CD4-positive, CD25-positive, alpha-beta regulatory T cell (primary cell): Measurements from ENCODE around the gene TMEM217. TPM values are rescaled to one million over a fixed set of nuclear protein-coding genes. Genes with fewer than 3 reads are reported as not detected.

Experiments
- ATAC-seq, 2 donors: fragments of 150-1000 bp; cut with Tn5 transposase; one replicate each; pipeline ENCODE4 v1.10.0; 2021; ENCODE audit warnings: low read depth in 2 of 2, moderate number of reproducible peaks in 2 of 2, moderate library complexity in 1 of 2
- DNase-seq, 3 donors: peaks; one replicate each; pipeline versions ENCODE4 v3.0.0 to v3.0.0-alpha.2; 2012 to 2022; ENCODE audit warnings: mixed read lengths in 1 of 3
- H3K27ac ChIP-seq: one replicate; pipeline ENCODE4 v1.7.0; 2013; ENCODE audit warnings: mild to moderate bottlenecking, low read length; ENCODE audit not compliant: insufficient read depth, poor library complexity, severe bottlenecking
- H3K27me3 ChIP-seq: one replicate; pipeline ENCODE4 v1.7.0; 2013; ENCODE audit warnings: low read length; ENCODE audit not compliant: control insufficient read depth, insufficient read depth
- H3K36me3 ChIP-seq: one replicate; pipeline ENCODE4 v1.7.0; 2013; ENCODE audit warnings: mild to moderate bottlenecking, low read length, moderate library complexity; ENCODE audit not compliant: control insufficient read depth, insufficient read depth
- H3K4me1 ChIP-seq: 2 replicates; pipeline ENCODE4 v1.7.0; 2013; ENCODE audit warnings: mild to moderate bottlenecking, low read length; ENCODE audit not compliant: insufficient read depth, control insufficient read depth, poor library complexity, severe bottlenecking
- H3K4me3 ChIP-seq: one replicate; pipeline ENCODE4 v1.7.0; 2013; ENCODE audit warnings: low read depth, mild to moderate bottlenecking, low read length, moderate library complexity
- H3K9me3 ChIP-seq, 2 experiments: 1 replicate in 1 of 2; 2 replicates in 1 of 2; pipeline ENCODE4 v1.7.0; 2013; ENCODE audit warnings: low read length in 2 of 2, mild to moderate bottlenecking in 1 of 2, moderate library complexity in 1 of 2; ENCODE audit not compliant: control insufficient read depth in 2 of 2
- H3K27ac Mint-ChIP-seq, 3 donors: one replicate each; pipeline ENCODE4 v1.8.0; 2020 to 2022; ENCODE audit warnings: mild to moderate bottlenecking in 3 of 3, mixed read lengths in 3 of 3, moderate library complexity in 2 of 3
- H3K27me3 Mint-ChIP-seq: one replicate; pipeline ENCODE4 v1.8.0; 2022; ENCODE audit warnings: mild to moderate bottlenecking, mixed read lengths
- H3K36me3 Mint-ChIP-seq: one replicate; pipeline ENCODE4 v1.8.0; 2020; ENCODE audit warnings: mixed read lengths
- H3K4me1 Mint-ChIP-seq, 4 donors: one replicate each; pipeline ENCODE4 v1.8.0; 2020 to 2022; ENCODE audit warnings: mixed read lengths in 4 of 4, mild to moderate bottlenecking in 1 of 4
- H3K4me3 Mint-ChIP-seq, 4 donors: one replicate each; pipeline ENCODE4 v1.8.0; 2020 to 2022; ENCODE audit warnings: mild to moderate bottlenecking in 4 of 4, mixed read lengths in 4 of 4, moderate library complexity in 3 of 4
- H3K9me3 Mint-ChIP-seq, 7 donors: one replicate each; pipeline ENCODE4 v1.8.0; 2020 to 2022; ENCODE audit warnings: mixed read lengths in 7 of 7, mild to moderate bottlenecking in 3 of 7, moderate library complexity in 2 of 7
- polyA plus RNA-seq, 4 donors: library from polyadenylated mRNA; unstranded; fragments of 300-500 nt; fragmentation: Illumina TruSeq; gene quantifications; one replicate each; pipeline ENCODE4 v1.2.3, GENCODE V29; 2021
- total RNA-seq: library from RNA; stranded (reverse); gene quantifications from one replicate; pipeline ENCODE4 v1.2.3, GENCODE V29; 2022

TMEM217 gene
- total and polyA plus RNA-seq, 5 donors from 2014 or later, result 0.38 to 1.4 (median 0.79) TPM

DNA sequence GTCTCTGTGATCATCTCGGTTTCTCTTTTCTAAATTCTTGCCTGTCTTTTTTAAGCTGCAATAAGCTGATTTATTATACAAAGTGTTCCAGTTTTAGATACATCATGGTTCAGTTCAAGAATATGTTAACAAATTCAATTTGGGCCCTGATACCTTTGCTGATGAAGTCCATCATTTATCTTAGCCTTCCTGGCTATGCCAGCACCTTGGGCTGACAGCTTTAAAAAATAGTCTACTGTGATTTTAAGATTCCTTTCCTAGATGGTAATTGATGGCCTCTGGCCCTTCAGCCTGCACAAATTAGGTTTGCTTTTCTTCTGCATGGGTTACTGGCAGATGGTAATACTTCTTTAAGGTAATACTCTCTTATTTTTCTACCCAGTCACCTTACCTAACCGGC lies 7.1 kb upstream of the TMEM217 start:
- ATAC-seq, result no peak
- Mint-ChIP-seq H3K27ac (peak overlapping the region in 2 of 3 donors; percentile 1 to 68), H3K4me3 (no peak overlapping the region)

DNA sequence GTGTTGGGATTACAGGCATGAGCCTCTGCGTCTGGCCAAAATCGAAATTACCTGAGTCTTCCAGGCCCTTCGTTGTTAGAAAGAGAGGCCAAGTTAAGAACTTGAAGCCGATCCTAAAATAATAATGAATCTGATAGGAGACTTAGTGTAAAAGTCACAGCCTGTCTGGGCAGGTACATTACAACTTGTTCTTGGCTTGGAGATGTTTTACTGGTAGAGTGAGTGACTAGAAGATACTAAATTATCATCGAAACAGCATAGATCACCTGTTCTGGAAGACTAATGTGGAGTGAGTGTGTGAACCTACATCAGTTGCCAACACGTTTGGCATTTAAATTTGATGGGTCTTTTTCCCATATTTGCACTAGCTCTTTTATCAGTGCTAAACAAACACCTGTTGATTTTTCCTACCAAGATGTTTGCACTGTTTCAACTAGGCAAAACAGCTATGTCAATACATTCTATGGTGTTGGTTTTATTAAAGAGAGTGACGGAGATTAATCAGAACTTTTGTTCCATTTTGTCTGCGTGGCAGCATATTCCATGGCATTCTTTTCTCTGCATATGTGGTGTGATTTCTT lies 4.6 kb upstream of the TMEM217 start:
- Histone ChIP-seq H3K27ac (no peak overlapping the region), H3K27me3 (no peaks in the 10 kb centered on the region), H3K9me3 (no peaks in the 10 kb centered on the region), H3K4me3 (no peak overlapping the region), H3K4me1 (peaks cover 33% of the 10 kb centered on the region), H3K36me3 (no peaks in the 10 kb centered on the region)
- no peaks in the 10 kb centered on the region for H3K27me3 Mint-ChIP-seq
- peaks cover 40 to 79% (median 59%) of the 10 kb centered on the region in 4 donors for H3K4me1 Mint-ChIP-seq
- H3K36me3 Mint-ChIP-seq, result no peaks in the 10 kb centered on the region
- ATAC-seq (no peak), DNase-seq (no peak)
- no peaks in the 10 kb centered on the region for H3K9me3 Mint-ChIP-seq
- peak overlapping the region in 1 of 4 donors; percentile 30 for H3K4me3 Mint-ChIP-seq
- peak overlapping the region in 1 of 3 donors; percentile 38 for H3K27ac Mint-ChIP-seq

More for the DNA sequence above, 7.1 kb upstream of the TMEM217 start:
- Histone ChIP-seq H3K9me3 (no peaks in the 10 kb centered on the region), H3K36me3 (peaks cover 9% of the 10 kb centered on the region), H3K27me3 (no peaks in the 10 kb centered on the region), H3K4me1 (peaks cover 12% of the 10 kb centered on the region), H3K27ac (no peak overlapping the region), H3K4me3 (no peak overlapping the region)
- Mint-ChIP-seq H3K4me1 (peaks cover 32 to 61% (median 50%) of the 10 kb centered on the region in 4 donors), H3K27me3 (no peaks in the 10 kb centered on the region), H3K36me3 (peaks cover 6% of the 10 kb centered on the region), H3K9me3 (no peaks in the 10 kb centered on the region)
- no peak for DNase-seq

DNA sequence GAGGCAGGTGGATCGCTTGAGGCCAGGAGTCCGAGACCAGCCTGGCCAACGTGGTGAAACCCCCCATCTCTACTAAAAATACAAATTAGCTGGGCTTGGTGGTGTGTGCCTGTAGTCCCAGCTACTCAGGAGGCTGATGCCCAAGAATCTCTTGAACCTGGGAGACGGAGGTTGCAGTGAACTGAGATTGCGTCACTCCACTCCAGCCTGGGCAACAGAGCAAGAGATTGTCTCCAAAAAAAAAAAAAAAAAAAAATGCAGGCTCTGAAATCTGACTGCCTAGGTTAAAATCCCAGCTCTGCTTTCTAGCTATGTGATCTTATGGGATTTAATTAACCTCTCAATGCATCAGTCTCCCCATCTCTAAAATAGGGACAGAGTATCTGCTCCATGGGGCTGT lies 3.3 kb upstream of the TMEM217 start:
- ATAC-seq, result no peak
- Mint-ChIP-seq H3K4me1 (peaks cover 40 to 82% (median 65%) of the 10 kb centered on the region in 4 donors), H3K27ac (no peak overlapping the region)

DNA sequence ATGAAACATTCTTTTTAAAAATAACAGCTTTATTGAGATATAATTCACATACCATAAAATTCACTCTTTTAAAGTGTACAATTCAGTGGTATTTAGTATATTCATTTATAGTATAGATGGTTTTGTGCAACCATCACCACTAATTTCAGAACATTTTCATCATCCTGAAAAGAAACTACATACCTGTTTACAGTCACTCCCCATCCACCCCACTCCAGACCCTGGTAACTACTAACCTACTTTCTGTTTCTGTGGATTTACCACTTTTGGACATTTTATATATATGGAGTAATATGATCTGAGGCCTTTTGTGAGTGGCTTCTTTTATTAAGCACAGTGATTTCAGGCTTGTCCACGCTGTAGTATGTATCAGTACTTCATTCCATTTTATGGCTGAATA lies 2.5 kb upstream of the TMEM217 start:
- no peak for ATAC-seq
- Histone ChIP-seq H3K27ac (peak overlapping the region; percentile 86), H3K9me3 (no peaks in the 10 kb centered on the region), H3K36me3 (no peaks in the 10 kb centered on the region), H3K4me1 (peaks cover 33% of the 10 kb centered on the region), H3K4me3 (peak overlapping the region; percentile 89), H3K27me3 (no peaks in the 10 kb centered on the region)
- H3K27me3 Mint-ChIP-seq, result no peaks in the 10 kb centered on the region
- H3K36me3 Mint-ChIP-seq, result no peaks in the 10 kb centered on the region
- no peak for DNase-seq
- peak overlapping the region in 1 of 3 donors; percentile 93 for H3K27ac Mint-ChIP-seq
- peaks cover 35 to 77% (median 58%) of the 10 kb centered on the region in 4 donors for H3K4me1 Mint-ChIP-seq
- H3K9me3 Mint-ChIP-seq, result no peaks in the 10 kb centered on the region
- peak overlapping the region in 2 of 4 donors; percentile 89 to 96 for H3K4me3 Mint-ChIP-seq

More for the DNA sequence above, 3.3 kb upstream of the TMEM217 start:
- Mint-ChIP-seq H3K9me3 (no peaks in the 10 kb centered on the region), H3K4me3 (peak overlapping the region in 1 of 4 donors; percentile 32), H3K36me3 (no peaks in the 10 kb centered on the region), H3K27me3 (no peaks in the 10 kb centered on the region)
- no peak for DNase-seq
- H3K4me1 ChIP-seq, result peaks cover 33% of the 10 kb centered on the region
- no peaks in the 10 kb centered on the region for H3K27me3 ChIP-seq
- no peak overlapping the region for H3K4me3 ChIP-seq
- H3K27ac ChIP-seq, result no peak overlapping the region
- no peaks in the 10 kb centered on the region for H3K36me3 ChIP-seq
- H3K9me3 ChIP-seq, result no peaks in the 10 kb centered on the region

DNA sequence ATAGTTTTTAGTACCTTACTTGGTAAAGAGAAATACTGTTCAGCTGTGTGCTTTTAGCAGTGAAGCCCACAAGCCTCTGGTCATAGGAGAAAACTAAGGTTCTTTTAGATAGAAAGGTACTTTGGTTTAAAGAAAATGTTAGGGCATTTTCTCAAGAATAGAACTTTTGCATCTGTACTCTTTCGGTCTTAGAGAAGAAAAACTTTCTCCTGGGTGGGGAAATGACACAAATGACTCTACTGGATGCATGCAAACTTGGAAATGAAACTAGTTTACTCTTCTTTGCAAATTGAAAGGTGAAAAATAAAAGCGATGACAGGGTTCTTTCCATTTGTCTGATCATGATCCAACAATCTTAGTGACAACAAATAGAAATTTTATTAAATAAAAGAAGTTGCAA lies 2.1 kb upstream of the TMEM217 start:
- H3K27ac Mint-ChIP-seq, result peak overlapping the region in 1 of 3 donors; percentile 93
- H3K4me1 Mint-ChIP-seq, result peaks cover 31 to 73% (median 55%) of the 10 kb centered on the region in 4 donors
- no peaks in the 10 kb centered on the region for H3K9me3 Mint-ChIP-seq
- ATAC-seq, result no peak
- peak in 1 of 3 donors; percentile 64 for DNase-seq
- H3K4me3 ChIP-seq, result peak overlapping the region; percentile 89
- no peaks in the 10 kb centered on the region for H3K36me3 ChIP-seq
- H3K27me3 ChIP-seq, result no peaks in the 10 kb centered on the region
- peak overlapping the region; percentile 64 to 96 (median 90) for H3K4me3 Mint-ChIP-seq
- no peaks in the 10 kb centered on the region for H3K36me3 Mint-ChIP-seq
- H3K27ac ChIP-seq, result peak overlapping the region; percentile 86
- H3K4me1 ChIP-seq, result peaks cover 33% of the 10 kb centered on the region
- H3K9me3 ChIP-seq, result no peaks in the 10 kb centered on the region
- no peaks in the 10 kb centered on the region for H3K27me3 Mint-ChIP-seq

DNA sequence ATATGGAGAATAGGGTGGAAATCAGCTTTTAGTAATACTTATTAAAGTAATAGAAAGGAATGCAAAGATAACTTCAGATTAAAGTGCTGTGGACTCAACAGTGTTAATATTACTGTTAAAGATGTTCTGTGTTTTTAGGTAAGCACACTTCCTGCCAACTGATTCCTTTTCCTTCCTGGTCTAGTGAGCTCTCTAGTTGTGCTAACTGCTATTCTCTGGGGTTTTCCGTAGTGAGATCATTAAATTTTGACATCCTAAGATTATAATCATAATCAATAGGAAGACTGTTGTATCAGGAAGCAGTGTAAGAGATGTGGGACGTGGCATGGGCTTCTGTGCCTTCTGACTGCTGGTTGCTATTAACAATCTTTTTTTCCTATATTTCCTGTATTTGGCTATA lies 1.2 kb upstream of the TMEM217 start:
- DNase-seq (peak in 2 of 3 donors; percentile 14 to 38), ATAC-seq (no peak)
- peak overlapping the region; percentile 86 for H3K27ac ChIP-seq
- Mint-ChIP-seq H3K36me3 (no peaks in the 10 kb centered on the region), H3K27ac (peak overlapping the region; percentile 21 to 93 (median 65)), H3K4me3 (peak overlapping the region; percentile 69 to 96 (median 90)), H3K9me3 (no peaks in the 10 kb centered on the region), H3K27me3 (no peaks in the 10 kb centered on the region), H3K4me1 (peaks cover 24 to 66% (median 49%) of the 10 kb centered on the region in 4 donors)
- H3K4me3 ChIP-seq, result peak overlapping the region; percentile 89
- no peaks in the 10 kb centered on the region for H3K27me3 ChIP-seq
- H3K9me3 ChIP-seq, result no peaks in the 10 kb centered on the region
- H3K36me3 ChIP-seq, result no peaks in the 10 kb centered on the region
- H3K4me1 ChIP-seq, result peaks cover 33% of the 10 kb centered on the region

DNA sequence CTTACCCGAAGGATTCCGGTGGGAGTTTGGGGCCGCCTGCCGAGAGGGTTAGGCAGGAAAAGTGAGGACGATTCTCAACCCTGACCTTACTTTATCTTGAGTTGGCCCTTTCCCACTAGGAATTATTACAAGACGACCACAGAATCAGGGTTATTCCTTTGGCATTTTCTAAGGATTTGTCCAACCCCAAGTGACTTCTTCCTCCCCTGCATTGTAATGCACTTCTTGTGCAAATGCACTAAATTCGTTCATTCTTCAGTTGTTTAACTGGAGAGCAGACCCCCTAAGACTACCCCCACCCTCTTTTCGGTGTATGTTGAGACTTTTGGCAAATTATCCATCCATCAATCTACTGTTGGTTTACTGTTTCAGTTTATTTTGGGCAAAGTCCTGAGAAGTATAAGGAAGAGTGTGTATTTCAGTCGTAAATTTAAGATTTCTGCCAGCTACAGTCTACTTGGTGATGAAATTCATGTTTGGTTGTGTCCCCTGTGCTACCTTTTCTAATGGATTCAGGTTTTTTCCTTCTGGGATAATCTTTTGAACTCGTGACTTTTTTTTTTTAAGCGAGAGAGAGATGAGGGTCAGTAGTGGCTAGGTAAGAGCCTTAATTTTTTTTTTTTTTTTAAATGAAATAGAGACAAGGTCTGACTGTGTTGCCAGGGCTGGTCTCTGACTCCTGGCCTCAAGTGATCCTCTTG lies 611 bp upstream of the TMEM217 start:
- Mint-ChIP-seq H3K9me3 (no peaks in the 10 kb centered on the region), H3K36me3 (no peaks in the 10 kb centered on the region), H3K27me3 (no peaks in the 10 kb centered on the region), H3K4me3 (peak overlapping the region; percentile 89 to 96 (median 92)), H3K27ac (peak overlapping the region; percentile 56 to 93 (median 92)), H3K4me1 (peaks cover 24 to 61% (median 45%) of the 10 kb centered on the region in 4 donors)
- ATAC-seq (no peak), DNase-seq (no peak)
- Histone ChIP-seq H3K4me1 (peaks cover 33% of the 10 kb centered on the region), H3K9me3 (no peaks in the 10 kb centered on the region), H3K36me3 (no peaks in the 10 kb centered on the region), H3K27ac (peak overlapping the region; percentile 86), H3K4me3 (peak overlapping the region; percentile 89), H3K27me3 (no peaks in the 10 kb centered on the region)
